GM19468 (cell line): ENCODE data around the gene VAV2.

Experiments used
- ATAC-seq: cut with Tn5 transposase; IDR thresholded peaks from one replicate; pipeline ENCODE4 v1.9.1; 2021; ENCODE audit warnings: mild to moderate bottlenecking, moderate library complexity, moderate number of reproducible peaks; ENCODE audit not compliant: unreplicated experiment; ENCODE audit errors: extremely low read depth

VAV2 gene

GRCh38 chr9:133833388-133834025 is 158.6 kb downstream of the VAV2 start:
- ATAC-seq, result no peak

- no peak for ATAC-seq
These were observed 159.2 kb downstream of the VAV2 start for GRCh38 chr9:133832877-133833276.

- ATAC-seq, result no peak
These were observed 161.4 kb downstream of the VAV2 start for GRCh38 chr9:133830711-133831110.

- no peak for ATAC-seq
These were observed 161.8 kb downstream of the VAV2 start for GRCh38 chr9:133830310-133830709.

GRCh38 chr9:133828338-133828997 is 163.7 kb downstream of the VAV2 start:
- no peak for ATAC-seq

- ATAC-seq, result no peak
These were observed 165.6 kb downstream of the VAV2 start for GRCh38 chr9:133826289-133827085.

GRCh38 chr9:133825555-133826218 is 166.4 kb downstream of the VAV2 start:
- ATAC-seq, result no peak

- ATAC-seq, result no peak
These were observed 167.3 kb downstream of the VAV2 start for GRCh38 chr9:133824802-133825186.

- ATAC-seq, result no peak
These were observed 167.9 kb downstream of the VAV2 start for GRCh38 chr9:133824106-133824801.

GRCh38 chr9:133823189-133824105 is 168.7 kb downstream of the VAV2 start:
- ATAC-seq, result no peak

GRCh38 chr9:133822430-133823065 is 169.6 kb downstream of the VAV2 start:
- ATAC-seq, result peak; percentile 38

- no peak for ATAC-seq
These were observed 170.3 kb downstream of the VAV2 start for GRCh38 chr9:133821601-133822429.

- no peak for ATAC-seq
These were observed 172.2 kb downstream of the VAV2 start for GRCh38 chr9:133819923-133820322.

- no peak for ATAC-seq
These were observed 173.7 kb downstream of the VAV2 start for GRCh38 chr9:133818444-133818843.

GRCh38 chr9:133815781-133816180 is 176.3 kb downstream of the VAV2 start:
- no peak for ATAC-seq

GRCh38 chr9:133814586-133815208 is 177.4 kb downstream of the VAV2 start:
- ATAC-seq, result no peak
